HepG2 (cell line): ENCODE measurements around the gene NLRC5. TPM values are rescaled to one million over a fixed set of nuclear protein-coding genes. Genes with fewer than 3 reads are reported as not detected.

Source experiments
- ESRRA ChIP-seq: sonication (generic); formaldehyde crosslinking; IDR thresholded peaks from 2 replicates; pipeline ENCODE4 v1.5.1; 2020; ENCODE audit warnings: mild to moderate bottlenecking, low read depth, missing genetic modification reagents
- FOXC1 ChIP-seq: sonication (generic); formaldehyde crosslinking; IDR thresholded peaks from 2 replicates; pipeline ENCODE4 v1.8.0; 2022; ENCODE audit warnings: mild to moderate bottlenecking, missing genetic modification reagents, borderline replicate concordance
- MYC ChIP-seq: sonication (generic); formaldehyde crosslinking; IDR thresholded peaks from 2 replicates; pipeline ENCODE4 v1.9.0; 2021; ENCODE audit warnings: missing genetic modification reagents, borderline replicate concordance
- NR2F2 ChIP-seq: IDR thresholded peaks from 2 replicates; pipeline ENCODE4 v1.6.1; 2012; ENCODE audit warnings: low read depth, inconsistent platforms, borderline replicate concordance
- PHF5A ChIP-seq: IDR thresholded peaks from one replicate; pipeline ENCODE4 v1.6.1; 2018; ENCODE audit warnings: low read depth, missing genetic modification reagents; ENCODE audit not compliant: unreplicated experiment
- RNF2 ChIP-seq: fragments of 450-650 bp; conservative IDR thresholded peaks from 2 replicates; pipeline ENCODE4 v1.6.1; 2016; ENCODE audit warnings: low read depth
- SMARCE1 ChIP-seq: fragments of 450-650 bp; IDR thresholded peaks from 2 replicates; pipeline ENCODE4 v1.6.1; 2017; ENCODE audit warnings: borderline replicate concordance
- ZC3H13 ChIP-seq: sonication (generic); formaldehyde crosslinking; IDR thresholded peaks from 2 replicates; pipeline ENCODE4 v1.8.1; 2023; ENCODE audit warnings: mild to moderate bottlenecking, missing genetic modification reagents, moderate library complexity
- polyA plus RNA-seq, 8 experiments: library from polyadenylated mRNA; depleted of rRNA in 3 of 8; stranded (reverse) in 7 of 8; unstranded in 1 of 8; fragments of >200 nt; fragmentation: Illumina TruSeq in 4 of 8; extraction: Trizol in 4 of 8; gene quantifications; 2 replicates each; pipeline versions ENCODE4 v1.2.1 to v1.2.3, GENCODE V29; 2011 to 2016; ENCODE audit warnings: low read depth in 4 of 8, missing spikeins in 1 of 8, mixed read lengths in 1 of 8; ENCODE audit not compliant: insufficient read depth in 1 of 8
- total RNA-seq, 5 experiments: library from RNA; depleted of rRNA; stranded (reverse); fragments of >200 nt; fragmentation: Illumina TruSeq; extraction: Trizol; gene quantifications; 2 replicates each; pipeline ENCODE4 v1.2.3, GENCODE V29; 2016; ENCODE audit warnings: low read depth in 1 of 5
- TF ChIP-seq, protein P1 (sequence below): sonication (generic); formaldehyde crosslinking; IDR thresholded peaks from 2 replicates; pipeline ENCODE4 v1.4.0; 2020; ENCODE audit warnings: missing genetic modification reagents
- TF ChIP-seq, protein P2 (sequence below): IDR thresholded peaks from 2 replicates; pipeline ENCODE4 v1.6.1; 2016; ENCODE audit warnings: low read depth, missing genetic modification reagents, missing compliant biosample characterization
- TF ChIP-seq, protein P3 (sequence below): sonication (generic); formaldehyde crosslinking; conservative IDR thresholded peaks from 2 replicates; pipeline ENCODE4 v1.8.0; 2022; ENCODE audit warnings: low read depth, missing genetic modification reagents
- TF ChIP-seq, protein P4 (sequence below): sonication (generic); formaldehyde crosslinking; IDR thresholded peaks from 2 replicates; pipeline ENCODE4 v1.4.0; 2020; ENCODE audit warnings: missing genetic modification reagents
- TF ChIP-seq, protein P5 (sequence below): sonication (generic); formaldehyde crosslinking; IDR thresholded peaks from 2 replicates; pipeline ENCODE4 v1.4.0; 2020; ENCODE audit warnings: missing genetic modification reagents

Gene NLRC5
- total and polyA plus RNA-seq, 2 of the 13 experiments (the other 11 are each of a cell fraction or from before 2014, with no cell fraction given) = 6.3 to 12.7 TPM

DNA sequence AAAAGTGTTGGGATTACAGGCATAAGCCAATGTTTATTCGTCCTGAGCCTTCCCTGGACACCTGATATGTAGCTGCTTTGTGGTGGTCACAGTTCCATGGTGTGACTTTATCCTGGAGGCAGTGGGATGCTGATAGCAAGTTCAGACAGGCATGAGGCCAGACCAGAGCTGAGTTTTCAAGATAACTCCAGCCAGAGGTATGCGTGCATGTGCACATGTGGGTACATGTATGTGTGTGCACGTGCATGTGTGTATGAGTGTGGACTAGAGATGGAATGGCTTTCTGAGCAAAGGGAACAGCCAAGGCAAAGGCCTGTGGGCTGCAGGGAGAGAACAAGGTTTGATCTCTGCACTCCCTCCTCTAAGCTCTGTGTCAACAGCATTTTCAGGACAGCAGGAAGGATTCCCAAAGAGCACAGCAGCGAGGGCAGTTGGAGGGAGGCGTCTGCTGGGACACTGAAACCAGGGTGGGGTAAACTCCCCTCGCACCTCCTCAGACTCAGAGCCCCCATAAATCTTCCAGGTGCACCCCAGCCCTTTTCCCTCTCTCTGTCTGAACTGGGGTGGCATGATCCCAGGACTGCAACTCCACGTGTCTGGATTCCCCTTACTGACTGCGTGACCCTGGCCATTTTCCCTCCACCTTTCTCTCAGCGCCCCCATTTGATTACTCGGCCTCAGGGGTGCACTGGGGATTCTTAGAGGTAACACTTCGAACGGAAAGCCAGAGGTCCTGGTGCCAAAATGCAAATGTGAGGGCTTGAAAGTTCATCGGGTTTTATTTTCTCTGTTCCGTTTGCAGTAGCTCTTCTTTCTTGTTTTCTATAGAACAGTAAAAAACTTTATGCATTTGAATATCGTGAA lies 15.3 kb downstream of the NLRC5 start (continued):
- TF ChIP-seq, protein P1, sequence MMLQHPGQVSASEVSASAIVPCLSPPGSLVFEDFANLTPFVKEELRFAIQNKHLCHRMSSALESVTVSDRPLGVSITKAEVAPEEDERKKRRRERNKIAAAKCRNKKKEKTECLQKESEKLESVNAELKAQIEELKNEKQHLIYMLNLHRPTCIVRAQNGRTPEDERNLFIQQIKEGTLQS (CRISPR knock-in tag) = no peak
- TF ChIP-seq FOXC1 (peak; percentile 71), PHF5A (no peak), SMARCE1 (no peak), NR2F2 (no peak), ZC3H13 (CRISPR knock-in tag) (no peak), RNF2 (no peak), ESRRA (CRISPR knock-in tag) (no peak), MYC (CRISPR knock-in tag) (0 out of 2 replicates have a peak, but pooled peaks have one; percentile 62)
- TF ChIP-seq, protein P2, sequence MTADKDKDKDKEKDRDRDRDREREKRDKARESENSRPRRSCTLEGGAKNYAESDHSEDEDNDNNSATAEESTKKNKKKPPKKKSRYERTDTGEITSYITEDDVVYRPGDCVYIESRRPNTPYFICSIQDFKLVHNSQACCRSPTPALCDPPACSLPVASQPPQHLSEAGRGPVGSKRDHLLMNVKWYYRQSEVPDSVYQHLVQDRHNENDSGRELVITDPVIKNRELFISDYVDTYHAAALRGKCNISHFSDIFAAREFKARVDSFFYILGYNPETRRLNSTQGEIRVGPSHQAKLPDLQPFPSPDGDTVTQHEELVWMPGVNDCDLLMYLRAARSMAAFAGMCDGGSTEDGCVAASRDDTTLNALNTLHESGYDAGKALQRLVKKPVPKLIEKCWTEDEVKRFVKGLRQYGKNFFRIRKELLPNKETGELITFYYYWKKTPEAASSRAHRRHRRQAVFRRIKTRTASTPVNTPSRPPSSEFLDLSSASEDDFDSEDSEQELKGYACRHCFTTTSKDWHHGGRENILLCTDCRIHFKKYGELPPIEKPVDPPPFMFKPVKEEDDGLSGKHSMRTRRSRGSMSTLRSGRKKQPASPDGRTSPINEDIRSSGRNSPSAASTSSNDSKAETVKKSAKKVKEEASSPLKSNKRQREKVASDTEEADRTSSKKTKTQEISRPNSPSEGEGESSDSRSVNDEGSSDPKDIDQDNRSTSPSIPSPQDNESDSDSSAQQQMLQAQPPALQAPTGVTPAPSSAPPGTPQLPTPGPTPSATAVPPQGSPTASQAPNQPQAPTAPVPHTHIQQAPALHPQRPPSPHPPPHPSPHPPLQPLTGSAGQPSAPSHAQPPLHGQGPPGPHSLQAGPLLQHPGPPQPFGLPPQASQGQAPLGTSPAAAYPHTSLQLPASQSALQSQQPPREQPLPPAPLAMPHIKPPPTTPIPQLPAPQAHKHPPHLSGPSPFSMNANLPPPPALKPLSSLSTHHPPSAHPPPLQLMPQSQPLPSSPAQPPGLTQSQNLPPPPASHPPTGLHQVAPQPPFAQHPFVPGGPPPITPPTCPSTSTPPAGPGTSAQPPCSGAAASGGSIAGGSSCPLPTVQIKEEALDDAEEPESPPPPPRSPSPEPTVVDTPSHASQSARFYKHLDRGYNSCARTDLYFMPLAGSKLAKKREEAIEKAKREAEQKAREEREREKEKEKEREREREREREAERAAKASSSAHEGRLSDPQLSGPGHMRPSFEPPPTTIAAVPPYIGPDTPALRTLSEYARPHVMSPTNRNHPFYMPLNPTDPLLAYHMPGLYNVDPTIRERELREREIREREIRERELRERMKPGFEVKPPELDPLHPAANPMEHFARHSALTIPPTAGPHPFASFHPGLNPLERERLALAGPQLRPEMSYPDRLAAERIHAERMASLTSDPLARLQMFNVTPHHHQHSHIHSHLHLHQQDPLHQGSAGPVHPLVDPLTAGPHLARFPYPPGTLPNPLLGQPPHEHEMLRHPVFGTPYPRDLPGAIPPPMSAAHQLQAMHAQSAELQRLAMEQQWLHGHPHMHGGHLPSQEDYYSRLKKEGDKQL (CRISPR knock-in tag) = no peak
- TF ChIP-seq, protein P3, sequence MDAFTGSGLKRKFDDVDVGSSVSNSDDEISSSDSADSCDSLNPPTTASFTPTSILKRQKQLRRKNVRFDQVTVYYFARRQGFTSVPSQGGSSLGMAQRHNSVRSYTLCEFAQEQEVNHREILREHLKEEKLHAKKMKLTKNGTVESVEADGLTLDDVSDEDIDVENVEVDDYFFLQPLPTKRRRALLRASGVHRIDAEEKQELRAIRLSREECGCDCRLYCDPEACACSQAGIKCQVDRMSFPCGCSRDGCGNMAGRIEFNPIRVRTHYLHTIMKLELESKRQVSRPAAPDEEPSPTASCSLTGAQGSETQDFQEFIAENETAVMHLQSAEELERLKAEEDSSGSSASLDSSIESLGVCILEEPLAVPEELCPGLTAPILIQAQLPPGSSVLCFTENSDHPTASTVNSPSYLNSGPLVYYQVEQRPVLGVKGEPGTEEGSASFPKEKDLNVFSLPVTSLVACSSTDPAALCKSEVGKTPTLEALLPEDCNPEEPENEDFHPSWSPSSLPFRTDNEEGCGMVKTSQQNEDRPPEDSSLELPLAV (CRISPR knock-in tag) = no peak
- TF ChIP-seq, protein P4, sequence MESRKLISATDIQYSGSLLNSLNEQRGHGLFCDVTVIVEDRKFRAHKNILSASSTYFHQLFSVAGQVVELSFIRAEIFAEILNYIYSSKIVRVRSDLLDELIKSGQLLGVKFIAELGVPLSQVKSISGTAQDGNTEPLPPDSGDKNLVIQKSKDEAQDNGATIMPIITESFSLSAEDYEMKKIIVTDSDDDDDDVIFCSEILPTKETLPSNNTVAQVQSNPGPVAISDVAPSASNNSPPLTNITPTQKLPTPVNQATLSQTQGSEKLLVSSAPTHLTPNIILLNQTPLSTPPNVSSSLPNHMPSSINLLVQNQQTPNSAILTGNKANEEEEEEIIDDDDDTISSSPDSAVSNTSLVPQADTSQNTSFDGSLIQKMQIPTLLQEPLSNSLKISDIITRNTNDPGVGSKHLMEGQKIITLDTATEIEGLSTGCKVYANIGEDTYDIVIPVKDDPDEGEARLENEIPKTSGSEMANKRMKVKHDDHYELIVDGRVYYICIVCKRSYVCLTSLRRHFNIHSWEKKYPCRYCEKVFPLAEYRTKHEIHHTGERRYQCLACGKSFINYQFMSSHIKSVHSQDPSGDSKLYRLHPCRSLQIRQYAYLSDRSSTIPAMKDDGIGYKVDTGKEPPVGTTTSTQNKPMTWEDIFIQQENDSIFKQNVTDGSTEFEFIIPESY (CRISPR knock-in tag) = no peak
- TF ChIP-seq, protein P5, sequence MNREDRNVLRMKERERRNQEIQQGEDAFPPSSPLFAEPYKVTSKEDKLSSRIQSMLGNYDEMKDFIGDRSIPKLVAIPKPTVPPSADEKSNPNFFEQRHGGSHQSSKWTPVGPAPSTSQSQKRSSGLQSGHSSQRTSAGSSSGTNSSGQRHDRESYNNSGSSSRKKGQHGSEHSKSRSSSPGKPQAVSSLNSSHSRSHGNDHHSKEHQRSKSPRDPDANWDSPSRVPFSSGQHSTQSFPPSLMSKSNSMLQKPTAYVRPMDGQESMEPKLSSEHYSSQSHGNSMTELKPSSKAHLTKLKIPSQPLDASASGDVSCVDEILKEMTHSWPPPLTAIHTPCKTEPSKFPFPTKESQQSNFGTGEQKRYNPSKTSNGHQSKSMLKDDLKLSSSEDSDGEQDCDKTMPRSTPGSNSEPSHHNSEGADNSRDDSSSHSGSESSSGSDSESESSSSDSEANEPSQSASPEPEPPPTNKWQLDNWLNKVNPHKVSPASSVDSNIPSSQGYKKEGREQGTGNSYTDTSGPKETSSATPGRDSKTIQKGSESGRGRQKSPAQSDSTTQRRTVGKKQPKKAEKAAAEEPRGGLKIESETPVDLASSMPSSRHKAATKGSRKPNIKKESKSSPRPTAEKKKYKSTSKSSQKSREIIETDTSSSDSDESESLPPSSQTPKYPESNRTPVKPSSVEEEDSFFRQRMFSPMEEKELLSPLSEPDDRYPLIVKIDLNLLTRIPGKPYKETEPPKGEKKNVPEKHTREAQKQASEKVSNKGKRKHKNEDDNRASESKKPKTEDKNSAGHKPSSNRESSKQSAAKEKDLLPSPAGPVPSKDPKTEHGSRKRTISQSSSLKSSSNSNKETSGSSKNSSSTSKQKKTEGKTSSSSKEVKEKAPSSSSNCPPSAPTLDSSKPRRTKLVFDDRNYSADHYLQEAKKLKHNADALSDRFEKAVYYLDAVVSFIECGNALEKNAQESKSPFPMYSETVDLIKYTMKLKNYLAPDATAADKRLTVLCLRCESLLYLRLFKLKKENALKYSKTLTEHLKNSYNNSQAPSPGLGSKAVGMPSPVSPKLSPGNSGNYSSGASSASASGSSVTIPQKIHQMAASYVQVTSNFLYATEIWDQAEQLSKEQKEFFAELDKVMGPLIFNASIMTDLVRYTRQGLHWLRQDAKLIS = no peak
